Stimulated activated naive CD8-positive, alpha-beta T cell treated with anti-CD3 and anti-CD28 coated beads, Interleukin-15, Interleukin-2, amounts not matched to agents 100 ng/mL and 50 ng/mL, for 24 hours (primary cell): ENCODE measurements around the gene SHOX.
A peak's percentile ranks its signal among the peaks of the same experiment; 100 is the strongest.
"Not testable (repeated sequence)": the region's sequence is repeated elsewhere in the genome, so short reads cannot be mapped to it uniquely, and the experiment has no call there.

ENCODE experiments used
- H3K27ac Mint-ChIP-seq: one replicate; pipeline ENCODE4 v1.8.0; 2021; ENCODE audit warnings: mild to moderate bottlenecking, mixed read lengths
- H3K27me3 Mint-ChIP-seq: one replicate; pipeline ENCODE4 v1.8.0; 2021; ENCODE audit warnings: mixed read lengths
- H3K36me3 Mint-ChIP-seq: one replicate; pipeline ENCODE4 v1.8.0; 2021; ENCODE audit warnings: low read depth, mixed read lengths
- H3K4me1 Mint-ChIP-seq: one replicate; pipeline ENCODE4 v1.8.0; 2021; ENCODE audit warnings: low read depth, mixed read lengths
- H3K4me3 Mint-ChIP-seq: one replicate; pipeline ENCODE4 v1.8.0; 2021; ENCODE audit warnings: mild to moderate bottlenecking, mixed read lengths
- H3K9me3 Mint-ChIP-seq: one replicate; pipeline ENCODE4 v1.8.0; 2021; ENCODE audit warnings: mixed read lengths

Gene SHOX

DNA sequence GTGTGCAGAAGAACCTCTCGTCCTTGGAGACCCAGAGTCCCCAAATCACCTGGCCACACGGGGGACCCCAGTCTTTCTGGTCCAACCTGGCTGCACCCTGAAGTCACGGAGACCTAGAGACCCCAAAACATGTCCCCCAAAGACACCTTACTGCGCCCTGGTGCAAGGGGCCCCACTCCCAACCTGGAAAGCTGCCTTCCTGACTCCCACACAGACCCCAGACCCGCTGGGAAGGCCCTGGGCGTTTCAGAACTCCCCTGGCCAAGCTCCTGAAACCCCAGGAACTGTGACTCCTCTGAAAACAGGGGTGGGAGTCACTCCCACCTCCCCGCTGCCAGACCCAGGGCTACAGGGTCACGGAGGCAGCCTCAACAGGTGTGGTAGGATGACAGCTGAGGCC lies 12.7 kb upstream of the SHOX start:
- Mint-ChIP-seq H3K4me3 (no peak overlapping the region), H3K27me3 (peaks cover 36% of the 10 kb centered on the region), H3K4me1 (no peaks in the 10 kb centered on the region), H3K27ac (no peak overlapping the region), H3K9me3 (peaks cover 4% of the 10 kb centered on the region), H3K36me3 (no peaks in the 10 kb centered on the region)

GRCh38 chrX:618304-618703 lies 12.3 kb upstream of the SHOX start:
- not testable (repeated sequence) for H3K4me1 Mint-ChIP-seq, H3K27ac Mint-ChIP-seq, H3K9me3 Mint-ChIP-seq, H3K4me3 Mint-ChIP-seq, H3K36me3 Mint-ChIP-seq
- peaks cover 40% of the 10 kb centered on the region for H3K27me3 Mint-ChIP-seq

- Mint-ChIP-seq H3K27me3 (peaks cover 42% of the 10 kb centered on the region), H3K27ac (no peak overlapping the region), H3K9me3 (peaks cover 4% of the 10 kb centered on the region), H3K4me1 (peaks cover 5% of the 10 kb centered on the region), H3K36me3 (no peaks in the 10 kb centered on the region), H3K4me3 (no peak overlapping the region)
Observed at GRCh38 chrX:618761-619450, 11.7 kb upstream of the SHOX start.

DNA sequence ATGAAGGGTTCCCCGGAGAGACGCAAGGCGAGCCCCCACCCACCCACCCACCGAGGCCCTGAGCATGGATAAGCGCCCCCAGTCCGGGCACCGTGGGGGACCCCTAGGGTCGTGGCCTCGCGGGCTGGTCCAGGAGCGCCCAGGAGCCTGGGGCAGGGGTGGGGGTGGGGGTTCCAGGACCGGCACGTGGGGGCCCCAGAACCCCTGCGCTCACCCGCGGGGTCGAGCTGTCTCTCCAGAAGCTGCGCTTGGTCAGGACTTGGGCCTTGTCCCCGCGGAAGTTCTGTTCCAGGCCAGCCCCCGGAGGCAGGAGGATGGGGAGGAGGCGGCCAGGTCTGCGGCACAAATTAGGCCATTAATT lies 11.2 kb upstream of the SHOX start:
- Mint-ChIP-seq H3K36me3 (no peaks in the 10 kb centered on the region), H3K9me3 (peaks cover 4% of the 10 kb centered on the region), H3K4me3 (no peak overlapping the region), H3K27ac (no peak overlapping the region), H3K4me1 (peaks cover 5% of the 10 kb centered on the region), H3K27me3 (peaks cover 41% of the 10 kb centered on the region)

GRCh38 chrX:619812-620531 lies 10.6 kb upstream of the SHOX start:
- H3K27ac Mint-ChIP-seq = no peak overlapping the region

GRCh38 chrX:621705-622503 lies 8.7 kb upstream of the SHOX start:
- Mint-ChIP-seq H3K4me3 (no peak overlapping the region), H3K4me1 (peaks cover 5% of the 10 kb centered on the region), H3K36me3 (no peaks in the 10 kb centered on the region), H3K27me3 (peaks cover 64% of the 10 kb centered on the region), H3K27ac (no peak overlapping the region), H3K9me3 (peaks cover 13% of the 10 kb centered on the region)

More at GRCh38 chrX:619812-620531, 10.6 kb upstream of the SHOX start:
- peaks cover 4% of the 10 kb centered on the region for H3K9me3 Mint-ChIP-seq
- H3K27me3 Mint-ChIP-seq = peaks cover 46% of the 10 kb centered on the region
- peaks cover 5% of the 10 kb centered on the region for H3K4me1 Mint-ChIP-seq
- no peak overlapping the region for H3K4me3 Mint-ChIP-seq
- H3K36me3 Mint-ChIP-seq = no peaks in the 10 kb centered on the region

GRCh38 chrX:622802-623201 lies 7.8 kb upstream of the SHOX start:
- H3K9me3 Mint-ChIP-seq = peaks cover 14% of the 10 kb centered on the region
- H3K36me3 Mint-ChIP-seq, H3K27ac Mint-ChIP-seq, H3K4me1 Mint-ChIP-seq, H3K4me3 Mint-ChIP-seq: not testable (repeated sequence)
- H3K27me3 Mint-ChIP-seq = peaks cover 71% of the 10 kb centered on the region

DNA sequence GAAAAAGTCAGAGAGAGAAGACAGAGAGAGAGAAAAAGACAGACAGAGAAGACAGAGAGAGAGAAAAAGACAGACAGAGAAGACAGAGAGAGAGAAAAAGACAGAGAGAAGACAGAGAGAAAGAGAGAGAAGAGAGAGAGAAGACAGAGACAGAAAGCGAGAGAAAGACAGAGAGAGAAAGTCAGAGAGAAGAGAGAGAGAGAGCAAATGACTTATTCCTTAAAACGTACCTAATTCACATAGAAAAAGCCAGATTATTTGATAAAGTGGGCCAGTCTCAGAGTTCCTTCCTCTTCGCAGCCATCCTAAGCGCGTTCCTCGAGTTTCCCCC lies 7.4 kb upstream of the SHOX start:
- H3K27me3 Mint-ChIP-seq = peaks cover 71% of the 10 kb centered on the region
- no peak overlapping the region for H3K27ac Mint-ChIP-seq
- H3K4me1 Mint-ChIP-seq = peaks cover 5% of the 10 kb centered on the region
- peaks cover 11% of the 10 kb centered on the region for H3K9me3 Mint-ChIP-seq
- H3K36me3 Mint-ChIP-seq = no peaks in the 10 kb centered on the region
- H3K4me3 Mint-ChIP-seq = no peak overlapping the region

- peaks cover 10% of the 10 kb centered on the region for H3K9me3 Mint-ChIP-seq
- no peak overlapping the region for H3K27ac Mint-ChIP-seq
- H3K36me3 Mint-ChIP-seq = no peaks in the 10 kb centered on the region
- peaks cover 5% of the 10 kb centered on the region for H3K4me1 Mint-ChIP-seq
- peaks cover 70% of the 10 kb centered on the region for H3K27me3 Mint-ChIP-seq
- no peak overlapping the region for H3K4me3 Mint-ChIP-seq
Observed at GRCh38 chrX:623599-624315, 6.8 kb upstream of the SHOX start.

DNA sequence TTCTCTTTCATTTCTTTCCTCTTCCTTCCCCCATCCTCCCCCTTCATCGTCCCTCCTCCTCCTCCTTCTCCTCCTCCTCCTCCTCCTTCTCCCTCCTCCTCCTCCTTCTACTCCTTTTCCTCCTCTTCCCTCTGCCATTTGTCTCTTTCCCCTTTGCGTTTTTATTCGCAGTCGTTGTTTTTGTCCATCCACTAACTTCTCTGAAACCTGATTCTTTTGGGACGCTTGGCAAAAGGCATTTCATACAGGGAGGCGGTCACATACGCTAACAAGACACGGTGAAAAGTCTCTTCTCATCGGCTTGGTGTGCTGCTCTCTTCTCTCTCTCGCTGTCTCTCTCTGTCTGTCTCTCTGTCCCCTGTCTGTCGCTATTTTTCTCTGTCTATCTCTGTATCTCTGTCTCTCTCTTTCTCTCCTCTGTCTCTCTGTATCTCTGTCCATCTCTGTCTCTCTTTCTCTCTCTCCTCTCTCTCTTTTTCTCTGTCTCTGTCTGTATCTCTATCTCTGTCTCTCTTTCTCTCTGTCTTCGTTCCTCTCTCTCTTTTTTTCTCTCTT lies 5.4 kb upstream of the SHOX start:
- Mint-ChIP-seq H3K27ac (no peak overlapping the region), H3K4me3 (no peak overlapping the region), H3K27me3 (peaks cover 80% of the 10 kb centered on the region), H3K4me1 (peaks cover 5% of the 10 kb centered on the region), H3K36me3 (no peaks in the 10 kb centered on the region), H3K9me3 (peaks cover 10% of the 10 kb centered on the region)

DNA sequence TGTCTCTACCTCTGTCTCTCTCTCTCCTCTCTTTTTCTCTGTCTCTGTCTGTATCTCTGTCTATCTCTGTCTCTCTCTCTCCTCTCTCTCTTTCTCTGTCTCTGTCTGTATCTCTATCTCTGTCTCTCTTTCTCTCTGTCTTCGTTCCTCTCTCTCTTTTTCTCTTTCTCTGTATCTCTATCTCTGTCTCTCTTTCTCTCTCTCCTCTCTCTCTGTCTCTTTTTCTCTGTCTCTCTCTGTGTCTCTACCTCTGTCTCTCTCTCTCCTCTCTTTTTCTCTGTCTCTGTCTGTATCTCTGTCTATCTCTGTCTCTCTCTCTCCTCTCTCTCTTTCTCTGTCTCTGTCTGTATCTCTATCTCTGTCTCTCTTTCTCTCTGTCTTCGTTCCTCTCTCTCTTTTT lies 4.5 kb upstream of the SHOX start:
- H3K4me3 Mint-ChIP-seq, H3K9me3 Mint-ChIP-seq, H3K36me3 Mint-ChIP-seq, H3K27ac Mint-ChIP-seq, H3K4me1 Mint-ChIP-seq: not testable (repeated sequence)
- H3K27me3 Mint-ChIP-seq = peaks cover 78% of the 10 kb centered on the region

DNA sequence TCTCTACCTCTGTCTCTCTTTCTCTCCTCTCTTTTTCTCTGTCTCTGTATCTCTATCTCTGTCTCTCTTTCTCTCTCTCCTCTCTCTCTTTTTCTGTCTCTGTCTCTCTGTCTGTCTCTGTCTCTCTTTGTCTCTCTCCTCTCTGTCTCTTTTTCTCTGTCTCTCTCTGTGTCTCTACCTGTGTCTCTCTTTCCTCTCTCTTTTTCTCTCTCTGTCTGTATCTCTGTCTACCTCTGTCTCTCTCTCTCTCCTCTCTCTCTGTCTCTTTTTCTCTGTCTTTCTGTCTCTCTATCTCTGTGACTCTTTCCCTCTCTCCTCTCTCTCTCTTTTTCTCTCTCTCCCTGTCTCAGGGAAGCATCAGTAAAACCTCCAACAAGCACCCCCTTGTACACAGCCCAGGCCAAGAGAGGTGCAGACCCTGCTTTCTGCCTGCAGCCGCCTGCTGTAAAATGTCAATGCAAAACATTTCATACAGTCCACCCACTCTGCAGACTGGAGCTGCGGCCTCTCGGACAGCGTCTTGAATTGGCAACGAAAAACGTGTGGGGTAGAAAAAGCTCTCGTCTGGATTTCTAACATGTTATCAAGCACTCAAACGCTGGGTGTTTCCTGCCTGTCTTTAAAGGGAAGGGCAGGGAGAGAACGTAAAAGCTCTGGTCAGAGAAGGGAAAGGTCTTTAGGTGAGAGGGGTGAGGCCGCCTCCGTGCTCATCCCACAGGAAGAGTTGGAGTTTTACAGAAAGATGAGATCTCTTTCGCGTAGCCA lies 3.7 kb upstream of the SHOX start:
- Mint-ChIP-seq H3K4me3 (peak overlapping the region; percentile 14), H3K27ac (peak overlapping the region; percentile 28), H3K9me3 (peaks cover 10% of the 10 kb centered on the region), H3K27me3 (peaks cover 80% of the 10 kb centered on the region), H3K4me1 (peaks cover 5% of the 10 kb centered on the region), H3K36me3 (no peaks in the 10 kb centered on the region)

DNA sequence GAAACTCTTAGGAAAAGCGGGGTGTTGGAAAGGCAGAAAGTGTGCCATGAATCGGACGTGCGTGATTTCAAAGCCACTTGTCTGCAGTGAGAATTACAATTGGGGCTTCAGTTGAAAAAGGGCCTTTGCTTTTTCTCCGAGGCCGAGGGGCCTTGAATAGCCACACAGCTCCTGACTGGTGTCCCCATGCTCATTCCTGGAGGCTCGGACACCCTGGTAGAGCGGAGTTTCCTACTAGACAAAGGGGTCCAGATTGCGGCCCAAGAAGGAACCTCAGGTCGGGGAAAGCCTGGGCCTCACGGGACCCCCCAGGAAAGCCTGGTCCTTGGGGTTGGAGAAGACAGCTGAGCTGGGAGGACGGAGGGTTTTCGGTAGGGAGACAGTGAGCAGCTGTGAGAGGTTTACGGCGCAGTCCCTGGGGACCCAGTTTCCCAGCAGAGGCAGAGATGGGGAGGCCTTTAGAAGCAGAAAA lies 3.0 kb upstream of the SHOX start:
- Mint-ChIP-seq H3K27ac (no peak overlapping the region), H3K36me3 (no peaks in the 10 kb centered on the region), H3K4me3 (no peak overlapping the region), H3K9me3 (peaks cover 10% of the 10 kb centered on the region), H3K4me1 (peaks cover 5% of the 10 kb centered on the region), H3K27me3 (peaks cover 77% of the 10 kb centered on the region)

DNA sequence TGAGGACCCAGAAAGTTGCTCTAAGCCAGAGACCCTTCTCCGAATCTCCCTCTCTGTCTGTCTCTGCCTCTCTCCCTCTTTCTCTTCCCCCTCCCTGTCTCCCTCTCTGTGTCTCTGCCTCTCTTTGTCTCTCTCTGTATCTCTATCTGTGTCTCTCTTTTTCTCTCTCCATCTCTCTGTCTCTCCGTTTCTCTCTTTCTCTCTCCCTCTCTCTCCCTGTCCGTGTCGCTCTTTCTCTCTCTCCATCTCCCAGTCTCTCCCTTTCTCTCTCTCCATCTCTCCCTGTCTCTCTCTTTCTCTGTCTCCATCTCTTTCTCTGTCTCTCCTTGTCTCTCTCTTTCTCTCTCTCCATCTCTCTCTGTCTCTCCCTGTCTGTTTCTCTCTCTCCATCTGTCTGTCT lies 2.6 kb upstream of the SHOX start:
- peaks cover 77% of the 10 kb centered on the region for H3K27me3 Mint-ChIP-seq
- H3K4me1 Mint-ChIP-seq = peaks cover 5% of the 10 kb centered on the region
- no peaks in the 10 kb centered on the region for H3K36me3 Mint-ChIP-seq
- H3K27ac Mint-ChIP-seq = no peak overlapping the region
- no peak overlapping the region for H3K4me3 Mint-ChIP-seq
- H3K9me3 Mint-ChIP-seq = peaks cover 10% of the 10 kb centered on the region
